Stimulated activated CD4-positive, alpha-beta T cell treated with anti-CD3 and anti-CD28 coated beads, Interleukin-4, amount 100 ng/mL, for 24 hours (primary cell): ENCODE data around the gene FBXL3.
A peak's percentile ranks its signal among the peaks of the same experiment; 100 is the strongest.
"Not testable (repeated sequence)": the region's sequence is repeated elsewhere in the genome, so short reads cannot be mapped to it uniquely, and the experiment has no call there.

ENCODE experiments used
- DNase-seq: peaks from one replicate; pipeline ENCODE4 v3.0.0-alpha.2; 2020

Gene FBXL3

DNA sequence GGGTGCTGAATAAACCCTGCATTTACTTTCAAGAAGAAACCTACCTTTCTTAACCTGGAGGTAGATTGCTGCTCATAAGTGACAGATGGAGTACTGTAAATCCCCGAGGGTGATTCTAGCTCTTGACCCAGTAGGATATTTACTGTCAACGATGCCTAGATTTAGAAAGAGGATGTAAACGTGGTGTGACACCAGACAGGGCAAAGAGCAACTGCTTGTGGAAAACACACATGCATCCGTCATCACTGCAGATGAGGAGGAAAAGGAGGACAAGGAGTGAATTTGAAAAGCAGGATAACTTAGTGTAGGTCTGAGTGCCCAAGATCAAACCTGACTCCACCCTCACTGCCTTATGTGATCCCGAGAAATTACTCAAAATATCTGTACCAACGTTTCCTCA lies 44.9 kb downstream of the FBXL3 start:
- no peak for DNase-seq

GRCh38 chr13:76980075-76980718 lies 46.8 kb downstream of the FBXL3 start:
- peak; percentile 87 for DNase-seq

GRCh38 chr13:76976929-76977328 lies 50.0 kb downstream of the FBXL3 start:
- no peak for DNase-seq

- no peak for DNase-seq
These were observed 50.5 kb downstream of the FBXL3 start for GRCh38 chr13:76976490-76976889.

DNA sequence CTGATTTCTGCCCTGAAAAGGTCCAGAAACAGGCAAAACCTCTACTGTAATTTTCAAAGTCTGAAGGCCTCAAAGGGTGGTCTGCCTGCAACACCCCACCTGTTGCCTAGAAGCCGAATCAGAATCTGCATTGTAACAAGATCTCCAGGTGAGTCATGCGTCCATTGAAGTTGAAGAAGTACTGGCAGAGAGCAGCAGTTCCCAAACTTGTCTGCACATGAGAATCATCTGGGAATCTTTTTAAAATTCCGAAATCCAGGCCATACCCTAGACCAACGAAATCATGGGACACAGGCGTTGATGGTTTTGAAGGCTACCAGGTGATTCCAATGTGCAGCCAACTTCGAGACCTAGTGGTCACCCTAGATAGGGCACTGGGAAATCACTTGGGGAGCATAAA lies 51.1 kb downstream of the FBXL3 start:
- DNase-seq, result no peak

DNA sequence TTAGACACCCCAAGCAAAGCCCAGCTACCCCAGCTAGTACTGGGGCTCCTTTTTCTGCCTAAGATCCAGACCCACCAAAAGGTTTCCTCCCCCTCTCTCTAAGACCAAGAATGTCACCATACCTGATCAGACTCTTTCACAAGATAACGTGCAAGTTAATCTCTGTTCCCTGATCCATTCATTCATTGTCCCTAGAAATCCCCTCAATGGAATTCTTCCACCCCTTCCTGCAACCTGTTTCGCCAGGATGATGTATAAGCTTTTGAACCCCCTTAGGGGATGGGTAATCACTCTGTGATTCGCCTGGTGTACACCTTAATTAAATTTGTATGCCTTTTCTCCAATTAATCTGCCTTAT lies 52.4 kb downstream of the FBXL3 start:
- no peak for DNase-seq

GRCh38 chr13:76973920-76974617 lies 52.9 kb downstream of the FBXL3 start:
- no peak for DNase-seq

GRCh38 chr13:76971851-76972829 lies 54.8 kb downstream of the FBXL3 start:
- DNase-seq, result no peak

DNA sequence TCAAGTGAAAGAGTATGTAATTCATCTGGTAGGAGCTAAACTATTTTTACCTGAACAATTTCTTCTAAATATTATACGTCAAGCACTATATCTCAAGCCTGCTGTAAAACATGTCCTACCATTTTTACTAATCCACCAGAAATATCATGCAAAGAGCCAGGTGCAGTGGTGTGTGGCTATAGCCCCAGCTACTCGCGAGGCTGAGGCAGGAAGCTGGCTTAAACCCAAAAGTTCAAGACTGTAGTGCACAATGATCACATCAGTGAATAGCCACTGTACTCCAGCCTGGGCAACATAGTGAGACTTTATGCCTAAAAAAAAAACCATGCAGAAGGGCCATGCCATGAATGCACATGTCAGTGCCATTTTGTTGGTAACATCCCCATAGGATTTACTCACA lies 55.7 kb downstream of the FBXL3 start:
- no peak for DNase-seq

DNA sequence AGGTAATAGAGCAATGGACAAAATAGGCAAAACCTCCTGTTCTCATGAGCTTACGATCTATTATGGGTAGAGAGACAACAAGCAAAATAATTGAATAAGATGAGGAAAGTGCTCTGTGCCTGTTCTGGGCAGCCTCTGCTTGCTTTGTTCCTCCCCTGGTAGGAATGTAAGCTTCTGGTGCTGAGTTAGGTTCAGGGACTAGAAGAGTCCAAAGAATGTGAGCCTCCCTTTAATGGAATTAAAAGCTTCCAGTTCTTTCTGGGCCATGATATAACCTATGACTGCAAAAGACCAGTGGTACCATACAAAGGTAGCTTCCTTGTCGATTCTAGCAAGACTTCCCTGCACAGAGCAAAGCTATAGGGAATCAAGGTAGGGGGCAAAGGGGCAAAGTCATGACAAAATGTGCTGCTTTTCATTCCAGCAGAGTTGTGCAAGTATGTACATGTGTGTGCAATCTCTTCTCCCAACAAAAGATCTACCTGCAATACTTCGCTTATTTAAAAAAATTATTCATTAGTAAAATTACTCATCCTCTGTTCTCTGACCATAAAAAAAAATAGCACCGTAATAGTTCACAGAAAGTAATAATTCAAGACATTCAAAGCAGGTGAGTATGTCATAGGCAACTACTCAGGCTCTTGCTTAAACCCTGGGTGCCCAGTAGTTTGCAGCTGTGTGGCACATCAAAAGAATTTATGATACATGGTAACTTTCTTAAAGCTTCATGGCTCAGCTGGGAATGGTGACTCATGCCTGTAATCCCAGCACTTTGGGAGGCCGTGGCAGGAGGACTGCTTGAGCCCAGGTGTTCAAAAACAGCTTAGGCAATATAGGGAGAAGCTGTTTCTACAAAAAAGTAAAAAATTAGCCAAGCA lies 57.2 kb downstream of the FBXL3 start:
- no peak for DNase-seq

DNA sequence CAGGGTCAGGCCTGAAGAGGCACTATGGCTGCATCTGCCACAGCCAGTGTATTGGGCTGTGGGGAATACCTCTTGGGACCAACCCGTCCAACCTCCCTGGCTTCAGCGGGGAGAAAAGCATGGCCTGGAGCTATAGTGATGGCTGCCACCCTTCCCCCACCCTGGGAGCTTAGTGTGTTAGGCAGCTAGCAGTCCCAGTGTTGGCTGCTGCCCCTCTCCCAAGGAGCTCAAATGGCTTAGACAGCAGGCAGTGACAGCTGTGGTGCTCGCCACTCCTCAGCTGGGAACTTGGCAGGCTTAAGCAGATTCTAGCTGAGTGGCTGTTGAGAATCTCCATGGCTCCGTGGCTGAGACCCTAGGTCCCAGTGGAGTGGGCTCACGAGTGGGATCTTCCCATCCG lies 58.9 kb downstream of the FBXL3 start:
- no peak for DNase-seq

DNA sequence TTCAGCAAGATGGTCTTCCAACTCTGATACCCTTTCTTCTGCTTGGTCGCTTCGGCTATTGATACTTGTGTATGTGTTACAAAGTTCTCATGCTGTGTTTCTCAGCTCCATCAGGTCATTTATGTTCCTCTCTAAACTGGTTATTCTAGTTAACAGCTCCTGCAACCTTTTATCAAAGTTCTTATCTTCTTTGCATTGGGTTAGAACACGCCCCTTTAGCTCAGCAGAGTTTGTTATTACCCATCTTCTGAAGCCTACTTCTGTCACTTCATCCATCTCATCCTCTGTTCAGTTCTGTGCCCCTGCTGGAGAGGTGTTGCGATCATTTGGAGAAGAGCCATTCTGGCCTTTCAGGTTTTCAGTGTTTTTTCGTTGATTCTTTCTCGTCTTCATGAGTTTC lies 59.9 kb downstream of the FBXL3 start:
- no peak for DNase-seq

DNA sequence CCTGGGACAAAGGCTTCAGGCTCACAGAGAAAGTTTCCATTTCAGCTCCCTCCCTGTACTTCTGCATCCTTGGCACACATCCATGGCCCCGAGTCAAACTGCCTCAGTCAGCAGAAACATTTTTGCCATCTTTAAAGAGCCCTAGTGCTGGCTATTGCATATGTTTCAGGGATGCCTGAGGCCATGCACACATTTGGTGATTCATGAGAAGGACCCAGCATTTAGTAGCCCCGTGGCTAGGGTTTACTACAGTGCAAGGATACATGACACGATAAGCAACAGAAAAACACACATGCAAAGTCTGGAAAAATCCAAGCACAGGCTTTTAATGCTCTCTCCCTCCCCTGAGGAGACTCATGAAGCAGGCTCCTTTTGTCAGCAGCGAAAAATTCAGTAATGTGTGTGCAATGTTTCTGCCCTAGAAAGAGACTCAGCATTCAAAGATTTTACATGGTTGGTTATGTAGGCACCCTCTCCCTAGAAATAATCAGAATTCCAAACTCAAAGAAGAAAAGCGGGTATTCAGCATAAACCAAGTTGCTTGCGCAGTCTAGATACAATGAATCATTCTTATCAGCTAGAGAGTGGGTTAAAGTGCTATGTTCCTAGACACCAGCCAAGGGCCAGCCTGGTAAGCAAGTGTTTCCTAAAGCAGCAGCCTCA lies 61.1 kb downstream of the FBXL3 start:
- no peak for DNase-seq

DNA sequence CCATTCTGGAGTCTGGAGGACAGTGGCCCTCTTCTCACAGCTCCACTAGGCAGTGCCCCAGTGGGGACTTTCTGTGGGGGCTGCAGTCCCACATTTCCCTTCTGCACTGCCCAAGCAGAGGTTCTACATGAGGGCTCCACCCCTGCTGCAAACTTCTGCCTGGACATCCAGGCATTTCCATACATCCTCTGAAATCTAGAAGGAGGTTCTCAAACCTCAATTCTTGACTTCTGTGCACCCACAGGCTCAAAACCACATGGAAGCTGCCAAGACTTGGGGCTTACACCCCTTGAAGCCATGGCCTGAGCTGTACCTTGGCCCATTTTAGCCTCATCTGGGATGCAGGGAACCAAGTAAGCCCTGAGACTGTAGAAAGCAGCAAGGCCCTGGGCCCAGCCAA lies 67.2 kb downstream of the FBXL3 start:
- DNase-seq, result not testable (repeated sequence)

DNA sequence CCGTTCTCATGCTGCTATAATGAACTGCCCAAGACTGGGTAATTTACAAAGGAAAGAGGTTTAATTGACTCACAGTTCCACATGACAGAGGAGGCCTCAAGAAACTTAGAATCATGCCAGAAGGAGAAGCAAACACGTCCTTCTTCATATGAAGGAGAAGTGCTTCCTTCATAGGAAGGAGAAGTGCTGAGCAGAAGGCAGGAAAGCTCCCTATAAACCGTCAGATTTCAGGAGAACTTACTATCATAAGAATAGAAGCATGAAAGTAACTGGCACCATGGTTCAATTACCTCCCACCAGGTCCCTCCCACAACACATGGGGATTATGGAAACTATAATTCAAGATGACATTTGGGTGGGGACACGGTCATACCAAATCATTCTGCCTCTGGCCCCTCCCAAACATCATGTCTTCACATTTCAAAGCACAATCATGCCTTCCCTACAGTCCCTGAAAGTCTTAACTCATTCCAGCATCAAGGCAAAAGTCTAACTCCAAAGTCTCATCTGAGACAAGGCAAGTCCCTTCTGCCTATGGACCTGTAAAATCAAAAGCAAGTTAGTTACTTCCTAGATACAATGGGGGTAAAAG lies 68.0 kb downstream of the FBXL3 start:
- DNase-seq, result no peak

GRCh38 chr13:76955661-76956060 lies 71.3 kb downstream of the FBXL3 start:
- DNase-seq, result no peak
